Measurements from ENCODE around the gene BCLAF3.

DNA sequence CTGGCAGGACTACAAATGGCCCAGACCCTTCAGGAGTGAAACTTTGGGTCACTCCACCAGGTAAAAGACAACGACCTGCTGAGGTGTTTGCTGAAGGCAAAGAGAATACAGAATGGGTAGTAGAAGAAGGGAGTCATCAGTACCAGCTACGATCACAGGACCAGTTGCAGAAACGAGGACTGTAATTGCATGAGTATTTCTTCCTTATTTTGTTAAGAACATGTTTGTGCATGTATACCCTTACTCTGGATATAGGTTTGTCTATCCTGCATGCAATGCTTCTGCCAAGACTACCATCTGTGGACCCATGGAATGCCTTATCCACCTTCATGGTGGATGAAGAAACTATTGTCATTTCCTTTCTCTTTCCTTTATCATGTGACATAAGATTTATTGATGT, 48.1 kb upstream of the BCLAF3 start:
- no peak for TF ChIP-seq CTCF (conservative IDR thresholded peaks at IDR 0.05)
- TF ChIP-seq EZH2 (IDR thresholded peaks at IDR 0.05; ENCODE audit: low read depth) = no peak

All from PC-9 (cell line).